HG03575 (cell line): ENCODE results near the gene ETV3.

Source experiments
- ATAC-seq: cut with Tn5 transposase; IDR thresholded peaks from one replicate; pipeline ENCODE4 v1.9.1; 2021; ENCODE audit not compliant: unreplicated experiment, insufficient number of reproducible peaks, low FRiP score; ENCODE audit errors: extremely low read depth

ETV3 gene

DNA sequence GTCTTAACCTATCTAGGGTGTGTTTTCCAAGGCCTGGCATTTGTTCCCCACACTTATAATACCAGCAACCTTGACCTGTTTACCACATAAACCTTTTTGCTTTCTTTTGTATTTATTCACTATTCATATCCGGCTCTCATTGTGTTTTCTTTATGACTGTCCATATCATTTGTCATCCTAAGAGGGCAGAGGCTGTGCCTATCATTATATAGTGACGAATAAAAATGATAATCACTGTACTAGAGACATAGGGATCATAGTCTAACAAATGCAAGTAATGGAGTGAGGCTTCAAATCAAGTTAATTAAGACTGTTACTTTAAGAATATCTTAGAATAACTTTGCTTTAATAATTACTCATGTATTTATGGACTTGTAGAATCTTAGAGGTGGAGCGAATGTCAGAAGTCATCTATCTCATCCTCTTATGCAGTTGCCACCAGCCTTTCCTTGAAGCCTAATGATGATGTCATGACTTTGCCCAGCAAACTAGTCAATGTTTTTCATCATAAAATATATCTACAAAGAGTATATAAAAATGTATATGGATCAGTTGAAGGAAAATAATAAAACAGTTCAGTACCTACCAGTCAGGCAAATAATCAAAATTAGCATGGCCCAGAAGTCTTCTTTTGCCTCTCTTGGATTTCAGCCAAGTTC, 4.7 kb upstream of the ETV3 start:
- ATAC-seq = no peak

DNA sequence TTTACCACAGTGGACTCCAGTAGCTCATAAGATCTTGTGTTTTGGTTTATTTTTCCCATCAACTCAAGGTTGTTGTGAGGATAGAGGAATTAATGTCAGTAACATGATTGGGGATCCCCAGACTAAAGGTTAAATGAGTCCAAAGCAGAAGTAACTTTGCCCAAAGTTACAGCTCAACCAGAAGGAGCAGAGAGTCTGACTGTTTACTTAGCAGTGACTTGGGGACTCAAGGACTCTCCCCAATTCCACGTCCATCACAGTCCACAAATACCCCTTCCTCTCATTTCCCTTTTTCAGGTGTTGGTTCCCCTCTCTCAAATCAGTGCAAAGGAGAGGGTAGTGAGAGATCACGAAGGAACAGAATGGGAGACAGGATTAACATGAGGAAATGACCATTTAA, 4.0 kb upstream of the ETV3 start:
- ATAC-seq = no peak

DNA sequence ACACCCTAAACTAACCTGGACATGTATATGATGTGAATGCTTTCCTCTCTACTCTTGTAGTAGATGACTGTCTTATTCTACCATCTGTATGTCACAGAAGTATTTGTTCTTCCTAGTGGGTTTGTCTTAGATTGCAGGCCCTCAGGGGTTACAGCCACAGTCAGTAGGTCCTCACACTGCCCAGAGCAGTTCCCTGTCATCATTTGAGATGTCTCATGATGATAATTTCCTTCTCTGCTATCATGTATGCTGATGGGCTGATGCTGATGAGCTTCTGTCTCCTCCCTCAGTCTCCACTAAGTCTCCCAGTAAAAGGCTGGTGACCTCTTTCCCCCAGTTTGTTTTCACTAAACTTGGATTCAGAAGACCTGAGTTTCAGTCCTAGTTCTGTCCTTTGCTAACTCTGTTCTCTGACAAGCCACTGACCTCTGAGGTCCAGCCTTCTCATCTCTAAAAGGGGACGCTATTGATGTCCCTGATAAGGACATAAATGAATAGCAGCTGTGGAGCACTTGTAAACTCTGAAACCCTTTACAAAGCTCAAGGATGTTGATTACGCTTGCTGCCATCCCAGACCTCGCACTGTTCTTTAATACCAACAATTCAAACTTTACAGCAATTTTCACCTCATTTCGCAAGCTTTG, 3.1 kb upstream of the ETV3 start:
- ATAC-seq = no peak

DNA sequence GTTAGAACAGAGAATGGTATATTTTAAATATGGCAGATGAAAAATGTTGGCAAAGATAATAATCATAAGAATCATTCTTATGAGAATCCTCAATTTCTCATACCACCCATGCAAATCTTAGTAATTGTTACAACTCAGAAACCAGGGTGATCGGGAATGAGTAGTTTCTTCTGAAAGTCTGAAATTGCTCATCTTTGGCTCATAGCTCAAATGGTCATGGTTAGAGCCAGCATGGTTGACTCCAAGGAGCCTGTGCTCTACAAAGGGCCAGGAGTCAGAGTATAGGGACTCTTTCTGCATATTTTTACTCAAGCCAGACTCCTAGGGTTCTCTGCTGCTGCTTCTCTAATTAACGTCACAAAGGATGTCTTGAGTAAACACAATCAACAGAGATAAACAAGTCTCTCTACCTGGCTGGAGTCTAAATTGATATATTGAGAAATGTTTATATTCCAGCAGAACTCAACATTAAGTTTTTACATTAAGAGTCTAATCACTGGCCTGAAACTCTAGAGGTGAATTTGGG, 1.9 kb upstream of the ETV3 start:
- no peak for ATAC-seq

DNA sequence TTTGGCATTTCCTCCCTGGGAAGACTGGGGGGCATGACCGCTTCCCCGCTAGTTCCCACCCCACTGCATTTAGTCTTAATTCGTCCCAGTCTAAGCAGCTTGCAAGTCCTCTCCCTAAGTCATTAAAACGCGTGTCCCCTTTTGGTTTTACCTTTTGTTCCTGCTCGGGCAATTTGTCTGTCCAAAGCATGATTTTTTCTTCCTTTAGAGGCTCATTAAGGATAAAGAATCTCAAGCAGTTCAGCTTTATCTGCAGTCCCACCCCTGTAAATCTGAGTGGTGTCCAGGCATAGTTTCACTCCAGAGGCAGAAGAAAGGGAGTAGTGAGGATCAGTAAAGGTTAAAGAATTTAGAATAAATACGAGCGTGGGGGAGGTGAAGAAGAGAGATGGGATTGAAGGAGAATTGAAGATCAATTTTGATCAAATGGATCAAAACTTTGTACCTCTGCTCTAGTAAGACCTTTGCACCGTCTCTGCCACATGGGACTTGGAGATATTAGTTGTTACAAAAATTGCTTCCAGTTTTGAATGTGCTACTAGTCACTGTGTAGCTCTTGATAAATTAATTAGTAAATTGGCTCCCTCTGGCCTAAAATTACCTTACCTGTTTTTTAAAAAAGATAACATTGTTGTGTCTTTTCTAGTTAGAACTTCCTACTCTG, 989 bp upstream of the ETV3 start:
- ATAC-seq = no peak

DNA sequence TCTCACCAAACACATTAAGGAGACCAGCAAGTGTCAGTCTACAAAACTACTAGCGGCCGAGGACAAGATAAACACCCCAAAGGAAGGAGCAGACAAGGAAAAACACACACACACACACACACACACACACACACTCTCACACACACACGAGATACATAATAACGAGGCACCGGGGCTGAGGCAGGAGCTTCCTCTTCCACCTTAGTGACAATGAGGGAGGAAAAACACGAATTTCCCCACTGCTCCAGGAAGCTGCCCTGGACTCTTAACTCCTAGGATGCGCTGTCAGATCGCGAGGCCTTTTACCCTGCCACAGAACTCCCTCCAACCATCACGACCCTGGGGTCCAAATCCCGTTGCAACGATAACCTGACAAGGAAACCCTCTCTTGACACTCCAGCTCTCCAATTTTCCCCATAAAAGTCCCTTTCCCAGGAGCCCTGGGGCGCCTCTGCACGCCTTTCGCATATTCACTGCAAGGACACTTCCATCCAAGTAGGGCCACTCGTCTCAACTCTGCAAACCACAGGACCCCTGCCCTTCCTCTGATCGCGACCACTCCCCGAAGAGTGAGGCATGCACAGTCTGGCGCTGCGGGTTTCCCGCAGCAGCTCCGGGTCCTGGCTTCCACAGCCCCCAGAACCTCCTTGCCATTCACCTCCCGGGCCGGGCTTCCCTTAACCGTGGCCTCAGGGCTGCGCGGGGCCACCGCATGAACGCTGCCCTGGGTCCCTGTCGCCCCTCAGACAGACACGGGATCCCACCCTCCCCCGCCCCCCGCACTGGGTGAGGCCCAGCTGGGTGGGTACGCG, 581 bp downstream of the ETV3 start:
- ATAC-seq = no peak

DNA sequence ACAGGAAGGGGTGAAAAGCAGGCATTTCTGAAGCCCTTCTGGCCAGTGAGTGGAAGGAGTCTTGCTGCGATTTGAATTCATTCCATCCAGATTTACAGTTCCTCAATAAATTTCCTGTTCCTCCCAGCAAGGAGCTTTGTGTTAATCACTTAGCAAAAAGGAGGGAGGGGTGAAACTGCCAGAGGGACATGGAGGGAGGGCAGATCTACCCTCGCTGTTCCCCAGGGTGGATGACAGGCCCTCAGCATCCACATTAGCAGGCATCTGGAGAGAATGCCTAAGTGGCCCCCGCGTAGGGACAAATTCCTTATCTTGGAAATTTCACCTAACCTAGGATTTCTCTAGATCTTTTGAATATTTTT, 1.2 kb downstream of the ETV3 start:
- no peak for ATAC-seq

DNA sequence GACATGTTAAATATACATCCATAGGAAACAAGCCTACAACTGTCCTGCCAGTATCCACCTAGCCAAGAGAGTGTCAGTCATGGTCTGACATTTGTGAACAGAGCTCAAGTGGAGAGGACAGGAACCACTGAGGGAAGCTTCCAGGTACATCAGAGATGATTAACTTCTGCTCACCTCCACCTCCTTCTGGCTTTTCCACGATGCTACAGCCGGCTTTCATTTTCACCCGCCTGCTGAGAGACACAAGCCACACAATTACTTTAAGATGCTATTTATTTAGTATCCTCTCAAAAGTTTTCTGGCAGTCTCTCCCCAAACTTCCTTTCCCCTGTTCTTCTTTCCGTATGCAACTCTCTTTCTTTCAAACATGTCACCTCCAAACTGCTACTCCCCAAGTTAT, 2.1 kb downstream of the ETV3 start:
- ATAC-seq = no peak

DNA sequence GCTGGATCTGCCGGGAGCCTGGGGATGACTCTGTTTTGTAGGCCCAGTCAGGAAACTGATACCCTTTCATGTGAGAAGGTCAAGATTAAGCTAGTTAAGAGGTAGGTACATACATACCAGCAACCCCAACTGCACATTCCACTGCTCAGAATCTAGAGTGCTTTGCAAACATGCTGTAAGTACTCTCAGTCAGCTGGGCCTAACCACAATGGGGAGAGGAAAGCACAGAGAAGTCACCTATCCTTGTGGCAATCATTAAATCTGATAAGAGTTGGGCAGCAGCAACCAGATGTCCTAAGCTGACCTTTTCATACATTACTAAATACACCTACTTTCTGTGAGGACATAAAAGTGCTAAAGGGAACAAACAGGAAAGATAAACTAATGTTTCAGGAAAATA, 2.5 kb downstream of the ETV3 start:
- no peak for ATAC-seq

DNA sequence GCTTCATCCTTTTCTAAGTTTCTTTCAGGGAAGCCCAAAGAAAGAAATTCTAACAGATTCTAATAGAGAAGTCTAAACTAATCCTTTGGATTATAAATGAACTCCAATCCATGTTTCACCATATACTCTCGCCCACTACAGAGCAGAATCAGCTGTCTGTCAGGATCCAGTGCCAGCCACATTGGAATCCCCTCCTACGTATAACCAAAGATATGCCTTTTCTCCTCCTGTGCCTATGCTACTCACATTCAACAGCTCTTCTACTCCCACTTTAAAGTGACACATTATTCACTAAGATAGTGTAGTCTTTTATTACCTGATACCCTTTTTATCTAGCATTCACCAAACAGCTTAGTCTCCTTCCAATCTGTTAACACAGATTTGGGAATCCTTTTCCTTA, 3.1 kb downstream of the ETV3 start:
- ATAC-seq = no peak

DNA sequence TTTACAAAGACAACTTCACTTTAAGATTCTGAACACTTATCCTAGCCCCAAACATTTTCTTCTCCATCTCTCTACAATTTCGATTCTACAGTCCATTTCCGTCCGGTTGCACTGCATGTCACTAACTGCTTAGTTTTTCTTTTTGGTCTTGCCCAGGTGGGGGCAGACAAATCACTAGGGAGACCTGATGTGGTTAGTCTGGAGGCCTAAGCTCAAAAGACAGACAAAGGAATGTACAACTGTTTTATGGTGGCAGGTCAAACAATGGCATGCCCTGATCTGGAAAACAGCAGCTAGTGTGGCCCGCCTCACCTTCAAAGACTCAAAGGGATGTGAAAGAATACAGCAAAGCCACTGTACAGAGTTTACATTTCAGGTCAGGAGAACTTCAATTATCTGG, 3.8 kb downstream of the ETV3 start:
- ATAC-seq = no peak

DNA sequence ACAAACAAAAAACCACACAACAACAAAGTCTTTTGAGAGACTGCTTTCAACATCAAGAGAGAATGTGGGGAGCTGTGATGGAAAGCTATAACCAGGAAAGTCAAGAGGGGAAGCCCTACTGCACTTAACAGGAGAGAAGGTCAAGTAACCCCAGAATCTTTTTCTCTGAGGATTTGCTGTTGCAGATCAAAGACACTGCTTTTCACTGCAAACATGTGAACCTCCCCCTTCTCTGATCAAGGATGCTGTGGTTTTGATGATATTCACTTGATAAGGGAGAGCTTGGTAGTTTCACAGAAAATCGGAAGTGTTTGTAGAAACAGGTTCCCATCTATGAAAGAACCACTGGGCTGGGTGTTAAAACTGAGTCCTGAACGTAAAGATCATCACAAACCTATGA, 4.8 kb downstream of the ETV3 start:
- ATAC-seq = no peak

DNA sequence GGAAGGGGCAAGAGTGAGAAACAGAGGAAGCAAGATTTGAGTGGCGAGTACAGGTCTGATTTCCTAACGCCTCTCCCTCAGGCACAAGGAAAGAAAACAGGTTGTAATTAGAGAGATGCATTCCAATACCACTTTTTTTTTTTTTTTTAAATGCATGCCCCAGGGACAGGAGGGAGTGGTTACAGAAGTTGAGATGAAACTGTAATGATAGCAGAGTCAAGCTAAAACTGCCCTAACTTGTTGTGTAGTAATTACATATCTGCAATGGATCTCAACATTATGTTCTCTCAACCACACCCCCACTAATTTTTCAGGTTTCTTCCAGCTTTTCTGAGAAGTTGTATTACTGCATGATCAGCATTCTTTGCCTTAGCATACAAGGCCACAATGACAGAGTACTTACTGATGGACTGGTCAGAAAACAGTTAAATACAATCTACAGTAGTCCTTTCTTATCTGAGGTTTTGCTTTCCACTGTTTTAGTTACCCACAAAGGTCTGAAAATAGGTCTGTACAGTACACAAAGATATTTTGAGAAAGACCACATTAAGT, 5.5 kb downstream of the ETV3 start:
- ATAC-seq = no peak

DNA sequence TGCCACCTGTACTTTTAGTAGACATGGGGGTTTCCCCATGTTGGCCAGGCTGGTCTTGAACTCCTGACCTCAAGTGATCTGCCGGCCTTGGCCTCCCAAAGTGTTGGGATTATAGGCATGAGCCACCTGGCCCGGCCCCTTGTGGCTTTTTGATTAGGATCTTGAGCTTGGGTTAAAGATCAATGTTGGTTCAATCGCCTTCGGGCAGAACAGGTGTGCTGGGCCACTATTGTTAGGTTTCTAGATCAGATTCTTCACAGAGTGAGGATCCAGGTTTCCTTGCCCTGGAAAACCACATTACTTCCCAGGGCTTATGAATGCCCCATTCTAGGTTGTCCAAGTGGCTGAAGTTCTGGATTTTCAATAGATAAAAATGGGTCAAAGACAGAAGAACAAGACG, 6.1 kb downstream of the ETV3 start:
- ATAC-seq = no peak

DNA sequence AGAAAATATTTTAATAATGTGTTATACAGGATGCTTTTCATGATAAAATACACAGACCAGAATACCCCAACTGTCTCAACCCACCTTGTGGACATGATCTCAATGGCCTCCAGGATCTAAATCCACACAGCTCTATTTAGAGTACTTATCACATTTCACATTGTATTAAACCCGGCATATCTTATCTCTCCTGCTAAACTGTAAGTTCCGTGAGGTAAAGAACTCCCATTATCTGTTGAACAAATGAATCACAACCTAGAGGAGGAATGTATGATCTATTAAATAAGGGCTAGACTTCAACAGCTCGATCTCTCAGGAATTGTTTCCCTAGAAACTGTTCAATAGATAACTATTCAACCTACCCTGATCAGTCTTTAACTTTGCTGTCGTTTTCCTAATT, 6.9 kb downstream of the ETV3 start:
- ATAC-seq = no peak

DNA sequence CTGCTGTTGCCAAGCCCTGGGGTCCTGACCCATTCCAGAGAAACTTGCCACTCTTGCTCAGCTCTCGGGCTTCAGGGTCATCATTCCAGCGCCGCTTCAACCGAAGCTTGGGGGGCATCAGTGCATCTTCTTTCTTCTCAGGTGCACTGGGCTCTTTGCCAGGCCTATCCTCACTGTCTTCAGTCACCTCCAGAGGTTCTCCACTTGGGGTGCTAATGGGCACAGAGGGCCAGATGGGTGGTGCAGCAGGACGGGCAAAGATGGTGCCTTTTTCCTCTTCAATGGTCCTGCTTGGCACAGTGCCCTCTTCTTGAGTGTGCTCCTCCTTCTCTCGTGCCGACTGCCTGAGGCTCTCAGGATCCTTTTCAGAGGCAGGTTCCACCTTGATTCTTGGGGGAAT, 13.3 kb downstream of the ETV3 start:
- ATAC-seq = no peak

DNA sequence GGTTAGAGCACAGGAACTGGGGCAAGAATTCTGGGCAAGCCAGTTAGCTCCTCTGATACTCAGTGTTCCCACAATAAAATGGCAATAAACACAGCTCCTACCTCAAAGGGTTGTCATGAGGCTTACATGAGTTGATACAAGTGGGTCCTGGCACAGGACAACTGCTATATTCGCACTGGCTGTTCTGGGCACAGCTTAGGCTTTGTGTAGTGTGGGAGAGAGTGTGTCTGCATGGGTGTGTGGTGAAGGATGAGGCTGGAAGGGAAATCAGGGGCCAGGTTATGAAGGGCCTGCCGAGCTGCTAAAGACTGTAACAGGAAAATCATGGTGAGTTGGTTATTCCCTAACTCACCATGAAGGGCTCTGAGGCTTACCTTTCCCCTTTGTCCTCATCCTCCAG, 18.7 kb downstream of the ETV3 start:
- no peak for ATAC-seq

DNA sequence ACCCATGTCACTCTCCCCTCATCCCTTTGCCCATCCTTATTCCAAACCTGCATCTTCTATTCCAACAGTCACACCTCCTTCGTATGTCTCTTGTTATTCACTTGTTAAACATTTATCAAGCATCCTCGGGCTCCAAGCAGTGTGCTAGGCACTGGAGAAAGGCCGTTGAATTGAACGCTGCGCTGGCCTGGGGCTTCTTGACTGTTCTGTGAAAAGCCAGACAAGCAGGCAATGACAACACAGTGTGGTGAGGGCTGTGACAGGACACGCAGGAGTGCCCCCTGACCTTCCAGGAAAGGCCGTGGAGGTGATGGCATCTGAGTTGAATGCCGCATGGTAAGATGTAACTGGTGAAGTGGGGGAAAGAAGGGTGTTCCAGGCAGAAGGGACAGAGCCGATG, 19.2 kb downstream of the ETV3 start:
- ATAC-seq = no peak

DNA sequence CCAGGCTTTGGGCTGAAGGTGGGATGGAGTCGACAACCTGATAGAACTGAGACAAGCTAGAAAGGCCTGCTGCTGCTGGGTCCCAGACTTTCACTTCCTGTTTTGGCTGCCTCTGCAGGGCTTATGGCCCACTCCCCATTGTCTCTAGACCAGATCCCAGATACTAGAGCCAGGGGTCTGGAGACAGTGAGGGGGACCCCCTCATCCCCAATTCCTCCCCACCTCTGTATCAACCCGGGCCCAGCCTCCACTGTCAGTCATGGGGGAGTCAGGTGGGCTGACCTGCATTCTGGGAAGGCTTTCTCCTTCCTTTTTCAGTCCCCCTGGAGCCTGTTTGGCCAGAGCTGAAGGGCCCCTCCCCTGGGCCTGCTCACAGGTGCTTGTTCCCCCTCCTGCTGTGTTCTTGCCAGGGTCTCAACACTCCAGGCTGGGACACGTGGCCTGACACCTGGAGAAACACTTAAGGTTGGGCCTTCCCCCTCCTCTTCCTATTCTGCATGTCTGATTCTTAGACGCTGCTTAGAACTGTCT, 20.6 kb downstream of the ETV3 start:
- no peak for ATAC-seq
